Heart right ventricle (tissue), 16 donors: Measurements from ENCODE around the gene GSDME. TPM values are rescaled to one million over a fixed set of nuclear protein-coding genes. Genes with fewer than 3 reads are reported as not detected.

ENCODE experiments used
- ATAC-seq, 8 donors: fragments of 200-7000 bp; cut with Tn5 transposase; one replicate each; pipeline ENCODE4 v1.9.1; 2020; ENCODE audit warnings: mild to moderate bottlenecking in 8 of 8, moderate library complexity in 8 of 8, moderate number of reproducible peaks in 1 of 8
- DNase-seq, 2 donors: peaks; one replicate each; pipeline ENCODE4 v3.0.0-alpha.2; 2020
- H3K27ac ChIP-seq, 10 donors: fragments of 200-600 bp; sonication (generic) in 2 of 10; one replicate each; pipeline versions ENCODE4 v1.5.0 to v1.8.0; 2020 to 2022; ENCODE audit warnings: mild to moderate bottlenecking in 3 of 10
- H3K27me3 ChIP-seq, 7 donors: fragments of 200-600 bp; one replicate each; pipeline ENCODE4 v1.8.0; 2021 to 2022; ENCODE audit warnings: mild to moderate bottlenecking in 2 of 7
- H3K36me3 ChIP-seq, 9 donors: fragments of 200-600 bp; sonication (generic) in 1 of 9; one replicate each; pipeline versions ENCODE4 v1.5.0 to v1.8.0; 2020 to 2022; ENCODE audit warnings: mild to moderate bottlenecking in 2 of 9
- H3K4me1 ChIP-seq, 9 donors: fragments of 200-600 bp; sonication (generic) in 1 of 9; one replicate each; pipeline versions ENCODE4 v1.5.0 to v1.8.0; 2020 to 2022; ENCODE audit warnings: mild to moderate bottlenecking in 4 of 9
- H3K4me3 ChIP-seq, 10 donors: fragments of 200-600 bp; sonication (generic) in 2 of 10; one replicate each; pipeline versions ENCODE4 v1.5.0 to v1.8.0; 2020 to 2022; ENCODE audit warnings: mild to moderate bottlenecking in 7 of 10, moderate library complexity in 2 of 10
- H3K9me3 ChIP-seq, 11 donors: fragments of 200-600 bp in 10 of 11; sonication (generic) in 2 of 11; one replicate each; pipeline versions ENCODE4 v1.5.0 to v1.8.0; 2013 to 2022; ENCODE audit warnings: mild to moderate bottlenecking in 2 of 11, control low read depth in 1 of 11, moderate library complexity in 1 of 11
- CTCF ChIP-seq, 9 donors: fragments of 200-600 bp; sonication (generic) in 2 of 9; IDR thresholded peaks; one replicate each; pipeline versions ENCODE4 v1.5.0 to v1.8.0; 2021 to 2022; ENCODE audit warnings: antibody characterized with exemption in 9 of 9, mild to moderate bottlenecking in 5 of 9, moderate library complexity in 1 of 9
- WGBS, 2 donors: extraction: QIAGEN DNeasy Blood & Tissue Kit; methylation state at CpG; one replicate each; pipeline ENCODE4 v1.1.7; 2013; ENCODE audit warnings: inconsistent platforms in 1 of 2; 5-methylcytosine and 5-hydroxymethylcytosine counted together
- intact Hi-C, 10 donors: fragments of 100-400 bp; cut with DNase I; formaldehyde crosslinking; loops; one replicate each; pipeline versions ENCODE4 v1.11.1 to v1.14.2; 2022
- polyA plus RNA-seq, 2 donors: library from polyadenylated mRNA; stranded (reverse); fragments of 200-250 nt; gene quantifications; one replicate each; pipeline ENCODE4 v1.2.3, GENCODE V29; 2013
- total RNA-seq, 10 donors: library from RNA; stranded (reverse); fragmentation: NEBNext Ultra II Directional in 3 of 10; extraction: Animal tissue kit (Norgen Biotek cat#: 25700) in 3 of 10; gene quantifications; one replicate each; pipeline versions ENCODE4 v1.2.1 to v1.2.4, GENCODE V29; 2021 to 2023
- donor health status: Arrhythmogenic right ventricular cardiomyopathy.
- donor health status: ischemic (EF 13 %, LVEDD 7.1; RV severe dilation, severe dysfunction).
- donor health status: healthy with polysubstance abuse.
- donor health status: DM: no; HTN: yes; CAD: no.
- donor health status: DM: no; HTN: no; CAD: no.
- donor health status: ischemic (EF 25% LVEDD 6.9; RV normal size, moderate dysfunction).
- donor health status: ischemic (EF 25% LVEDD 5.7; RV mildly dilated, moderate dysfunction).
- donor health status: healthy.
- donor health status: DM: yes; HTN: yes; CAD: no.
- donor health status: Ischemic cardiomyopathy.
- donor health status: ischemic (EF 35%, LVEDD 5.7; RV mildly dilated, moderate dysfunction).
- donor health status: nonischemic (EF 11% LVEDD 7.7; RV severe dilation, severe dysfunction).
- donor health status: DM: yes; HTN: yes; CAD: no.
- donor health status: PGD.
- donor health status: ischemic (EF 29% LVEDD 5.4; RV normal size, mild dysfunction).
- donor health status: nonischemic (EF 23%, LVEDD 6.1; RV moderate dilation, normal function).

The GSDME gene
- total and polyA plus RNA-seq, 12 donors: 2.8 to 11.9 (median 5.8) TPM

GRCh38 chr7:24728503-24729364, 28.5 kb downstream of the GSDME start:
- WGBS, 2 donors: 57 to 69% methylated on average over 16 of the region's 16 CpGs
- Histone ChIP-seq H3K27me3 (no peaks in the 10 kb centered on the region), H3K9me3 (no peaks in the 10 kb centered on the region), H3K36me3 (no peaks in the 10 kb centered on the region), H3K4me3 (no peak overlapping the region), H3K27ac (peak overlapping the region in 2 of 10 donors; percentile 12 to 48), H3K4me1 (peaks cover 0 to 26% (median 8%) of the 10 kb centered on the region in 9 donors)
- ATAC-seq: peak in 7 of 8 donors; percentile 17 to 67 (median 50)
- TF ChIP-seq CTCF (IDR thresholded peaks at IDR 0.05): no peak
- intact Hi-C loops: no loop called here
- DNase-seq: no peak

GRCh38 chr7:24728121-24728500, 29.2 kb downstream of the GSDME start:
- intact Hi-C loops: no loop called here
- 93 to 95% methylated on average over 7 of the region's 7 CpGs for WGBS, 2 donors

GRCh38 chr7:24727154-24728120, 29.8 kb downstream of the GSDME start:
- Histone ChIP-seq H3K27me3 (no peaks in the 10 kb centered on the region), H3K36me3 (no peaks in the 10 kb centered on the region), H3K9me3 (no peaks in the 10 kb centered on the region), H3K4me1 (peaks cover 0 to 26% (median 8%) of the 10 kb centered on the region in 9 donors), H3K27ac (peak overlapping the region in 3 of 10 donors; percentile 16 to 26 (median 26)), H3K4me3 (no peak overlapping the region)
- TF ChIP-seq CTCF (IDR thresholded peaks at IDR 0.05): no peak
- 75 to 79% methylated on average over 13 of the region's 13 CpGs for WGBS, 2 donors
- intact Hi-C loops: no loop called here
- ATAC-seq: peak in 5 of 8 donors; percentile 17 to 62 (median 36)
- DNase-seq: no peak

More at GRCh38 chr7:24728121-24728500, 29.2 kb downstream of the GSDME start:
- Histone ChIP-seq H3K27me3 (no peaks in the 10 kb centered on the region), H3K4me3 (no peak overlapping the region), H3K27ac (peak overlapping the region in 2 of 10 donors; percentile 16 to 48), H3K36me3 (no peaks in the 10 kb centered on the region), H3K4me1 (peaks cover 0 to 26% (median 8%) of the 10 kb centered on the region in 9 donors), H3K9me3 (no peaks in the 10 kb centered on the region)
- DNase-seq (no peak), ATAC-seq (no peak)
- TF ChIP-seq CTCF (IDR thresholded peaks at IDR 0.05): no peak
